ENCODE measurements around the gene KSR1. TPM values are rescaled to one million over a fixed set of nuclear protein-coding genes. Genes with fewer than 3 reads are reported as not detected.

The KSR1 gene
- polyA plus RNA-seq, 1 of the 3 experiments (the other 2 are of a cell fraction): 7.5 TPM

DNA sequence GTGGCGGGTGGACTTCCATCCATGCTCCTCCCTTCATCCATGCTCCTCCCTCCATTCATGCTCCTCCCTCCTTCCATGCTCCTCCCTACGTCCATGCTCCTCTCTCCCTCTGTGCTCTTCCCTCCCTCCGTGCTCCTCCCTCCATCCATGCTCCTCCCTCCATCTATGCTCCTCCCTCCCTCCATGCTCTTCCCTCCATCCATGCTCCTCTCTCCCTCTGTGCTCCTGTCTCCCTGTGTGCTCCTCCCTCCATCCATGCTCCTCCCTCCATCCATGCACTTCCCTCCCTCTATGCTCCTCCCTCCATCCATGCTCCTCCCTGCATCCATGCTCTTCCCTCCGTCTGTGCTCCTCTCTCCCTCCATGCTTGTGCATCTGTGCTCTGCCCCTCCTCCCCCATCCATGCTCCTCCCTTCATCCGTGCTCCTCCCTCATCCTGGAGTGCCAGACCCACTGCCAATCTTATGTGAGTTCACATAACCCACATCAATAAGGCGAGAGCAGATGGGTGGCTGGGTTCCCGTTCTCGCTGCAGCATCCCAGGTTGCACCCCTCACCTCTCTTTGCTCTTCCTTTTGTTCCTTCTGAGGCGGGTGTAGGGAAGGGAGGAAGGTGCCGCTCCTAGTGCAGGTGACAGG lies 22.8 kb downstream of the KSR1 start (continued):
- TF ChIP-seq, protein P1, sequence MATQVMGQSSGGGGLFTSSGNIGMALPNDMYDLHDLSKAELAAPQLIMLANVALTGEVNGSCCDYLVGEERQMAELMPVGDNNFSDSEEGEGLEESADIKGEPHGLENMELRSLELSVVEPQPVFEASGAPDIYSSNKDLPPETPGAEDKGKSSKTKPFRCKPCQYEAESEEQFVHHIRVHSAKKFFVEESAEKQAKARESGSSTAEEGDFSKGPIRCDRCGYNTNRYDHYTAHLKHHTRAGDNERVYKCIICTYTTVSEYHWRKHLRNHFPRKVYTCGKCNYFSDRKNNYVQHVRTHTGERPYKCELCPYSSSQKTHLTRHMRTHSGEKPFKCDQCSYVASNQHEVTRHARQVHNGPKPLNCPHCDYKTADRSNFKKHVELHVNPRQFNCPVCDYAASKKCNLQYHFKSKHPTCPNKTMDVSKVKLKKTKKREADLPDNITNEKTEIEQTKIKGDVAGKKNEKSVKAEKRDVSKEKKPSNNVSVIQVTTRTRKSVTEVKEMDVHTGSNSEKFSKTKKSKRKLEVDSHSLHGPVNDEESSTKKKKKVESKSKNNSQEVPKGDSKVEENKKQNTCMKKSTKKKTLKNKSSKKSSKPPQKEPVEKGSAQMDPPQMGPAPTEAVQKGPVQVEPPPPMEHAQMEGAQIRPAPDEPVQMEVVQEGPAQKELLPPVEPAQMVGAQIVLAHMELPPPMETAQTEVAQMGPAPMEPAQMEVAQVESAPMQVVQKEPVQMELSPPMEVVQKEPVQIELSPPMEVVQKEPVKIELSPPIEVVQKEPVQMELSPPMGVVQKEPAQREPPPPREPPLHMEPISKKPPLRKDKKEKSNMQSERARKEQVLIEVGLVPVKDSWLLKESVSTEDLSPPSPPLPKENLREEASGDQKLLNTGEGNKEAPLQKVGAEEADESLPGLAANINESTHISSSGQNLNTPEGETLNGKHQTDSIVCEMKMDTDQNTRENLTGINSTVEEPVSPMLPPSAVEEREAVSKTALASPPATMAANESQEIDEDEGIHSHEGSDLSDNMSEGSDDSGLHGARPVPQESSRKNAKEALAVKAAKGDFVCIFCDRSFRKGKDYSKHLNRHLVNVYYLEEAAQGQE (IDR thresholded peaks at IDR 0.05; ENCODE audit: low read depth, low read length): no peak
- TF ChIP-seq SIN3A (IDR thresholded peaks at IDR 0.05; ENCODE audit: borderline replicate concordance, low read depth, low read length): no peak

DNA sequence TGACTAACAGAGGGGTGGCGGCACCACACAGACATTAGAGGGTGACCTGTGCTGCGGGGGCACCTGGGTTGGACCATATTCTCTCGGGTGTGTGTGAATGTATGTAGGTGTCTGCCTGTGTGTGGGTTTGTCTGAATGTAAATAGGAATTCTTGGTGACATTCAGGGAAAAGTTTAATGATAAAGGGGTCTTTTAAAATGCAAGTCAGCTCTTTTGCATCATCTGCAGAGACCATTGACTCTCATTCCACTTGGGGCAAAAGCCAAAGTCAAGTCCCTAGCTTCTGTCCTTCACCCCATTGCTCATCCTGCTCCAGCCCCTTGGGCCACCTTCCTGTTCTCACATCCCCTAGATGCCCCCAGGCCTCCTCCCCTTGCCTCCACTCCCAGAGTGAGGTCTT lies 23.6 kb downstream of the KSR1 start:
- Histone ChIP-seq H3K27ac (ENCODE audit: low read depth in 2 of 2, low read length in 1 of 2) (no peak overlapping the region), H3K4me1 (ENCODE audit: control insufficient read depth in 1 of 2, insufficient read depth in 2 of 2, low read depth in 1 of 2, low read length in 1 of 2) (peaks cover 0 to 9% of the 10 kb centered on the region in 2 experiments; a peak in 1 of 4 replicates), H3K9me2 (no peaks in the 10 kb centered on the region), H3K27me3 (ENCODE audit: insufficient read depth) (no peaks in the 10 kb centered on the region), H2AFZ (ENCODE audit: low read depth) (no peak overlapping the region), H3K79me2 (ENCODE audit: insufficient read depth) (peaks cover 6% of the 10 kb centered on the region; the same call in 1 of the 2 replicates), H3K36me3 (replicated peaks in 1 of 2; ENCODE audit: control insufficient read depth in 1 of 2, insufficient read depth in 2 of 2, low read length in 1 of 2) (no peaks in the 10 kb centered on the region), H4K20me1 (ENCODE audit: insufficient read depth) (no peaks in the 10 kb centered on the region), H3K9ac (no peak overlapping the region), H3K4me3 (ENCODE audit: low read depth in 2 of 2, low read length in 1 of 2) (no peak overlapping the region), H3K9me3 (no peaks in the 10 kb centered on the region), H3F3A (replicated peaks; ENCODE audit: insufficient read depth) (no peaks in the 10 kb centered on the region), H3K4me2 (no peak overlapping the region)
- no peak for DNase-seq
- CTCF ChIA-PET: interaction anchor here (1.4 to 1.9 kb wide), 2 partner anchors 15 to 121 kb away, joined by 3 to 4 read pairs; no protein-coding TSS in a partner anchor
- POLR2A ChIA-PET: no interaction called here
- 85% methylated on average over 3 of the region's 3 CpGs for WGBS (ENCODE audit: low lambda C conversion rate)
- no peak for TF ChIP-seq SIN3A (IDR thresholded peaks at IDR 0.05; ENCODE audit: borderline replicate concordance, low read depth, low read length)
- TF ChIP-seq FOSL2 (IDR thresholded peaks at IDR 0.05; ENCODE audit: borderline replicate concordance, low read depth): no peak
- no peak for TF ChIP-seq GATA2 (CRISPR knock-in tag; IDR thresholded peaks at IDR 0.05)
- TF ChIP-seq, protein P1 (IDR thresholded peaks at IDR 0.05; ENCODE audit: low read depth, low read length): no peak
- TF ChIP-seq POLR2AphosphoS5 (IDR thresholded peaks at IDR 0.05; ENCODE audit: low read depth, low read length): no peak
- TF ChIP-seq, protein P2, sequence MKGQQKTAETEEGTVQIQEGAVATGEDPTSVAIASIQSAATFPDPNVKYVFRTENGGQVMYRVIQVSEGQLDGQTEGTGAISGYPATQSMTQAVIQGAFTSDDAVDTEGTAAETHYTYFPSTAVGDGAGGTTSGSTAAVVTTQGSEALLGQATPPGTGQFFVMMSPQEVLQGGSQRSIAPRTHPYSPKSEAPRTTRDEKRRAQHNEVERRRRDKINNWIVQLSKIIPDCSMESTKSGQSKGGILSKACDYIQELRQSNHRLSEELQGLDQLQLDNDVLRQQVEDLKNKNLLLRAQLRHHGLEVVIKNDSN (IDR thresholded peaks at IDR 0.05; ENCODE audit: borderline replicate concordance, low read depth): no peak
- TF ChIP-seq TAF1 (IDR thresholded peaks at IDR 0.05; ENCODE audit: borderline replicate concordance, low read depth, low read length): no peak
- TF ChIP-seq FOXJ3 (CRISPR knock-in tag; IDR thresholded peaks at IDR 0.05): no peak
- TF ChIP-seq JUND (IDR thresholded peaks at IDR 0.05): no peak
- TF ChIP-seq CHD2 (IDR thresholded peaks at IDR 0.05; ENCODE audit: low read length, partially characterized antibody): no peak
- TF ChIP-seq, protein P3, sequence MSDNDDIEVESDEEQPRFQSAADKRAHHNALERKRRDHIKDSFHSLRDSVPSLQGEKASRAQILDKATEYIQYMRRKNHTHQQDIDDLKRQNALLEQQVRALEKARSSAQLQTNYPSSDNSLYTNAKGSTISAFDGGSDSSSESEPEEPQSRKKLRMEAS (IDR thresholded peaks at IDR 0.05; ENCODE audit: low read depth): no peak
- TF ChIP-seq MXI1 (IDR thresholded peaks at IDR 0.05; ENCODE audit: low read depth, low read length): no peak
- TF ChIP-seq, protein P4, sequence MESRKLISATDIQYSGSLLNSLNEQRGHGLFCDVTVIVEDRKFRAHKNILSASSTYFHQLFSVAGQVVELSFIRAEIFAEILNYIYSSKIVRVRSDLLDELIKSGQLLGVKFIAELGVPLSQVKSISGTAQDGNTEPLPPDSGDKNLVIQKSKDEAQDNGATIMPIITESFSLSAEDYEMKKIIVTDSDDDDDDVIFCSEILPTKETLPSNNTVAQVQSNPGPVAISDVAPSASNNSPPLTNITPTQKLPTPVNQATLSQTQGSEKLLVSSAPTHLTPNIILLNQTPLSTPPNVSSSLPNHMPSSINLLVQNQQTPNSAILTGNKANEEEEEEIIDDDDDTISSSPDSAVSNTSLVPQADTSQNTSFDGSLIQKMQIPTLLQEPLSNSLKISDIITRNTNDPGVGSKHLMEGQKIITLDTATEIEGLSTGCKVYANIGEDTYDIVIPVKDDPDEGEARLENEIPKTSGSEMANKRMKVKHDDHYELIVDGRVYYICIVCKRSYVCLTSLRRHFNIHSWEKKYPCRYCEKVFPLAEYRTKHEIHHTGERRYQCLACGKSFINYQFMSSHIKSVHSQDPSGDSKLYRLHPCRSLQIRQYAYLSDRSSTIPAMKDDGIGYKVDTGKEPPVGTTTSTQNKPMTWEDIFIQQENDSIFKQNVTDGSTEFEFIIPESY (IDR thresholded peaks at IDR 0.05; ENCODE audit: borderline replicate concordance, low read depth): no peak
- no peak for TF ChIP-seq RXRA (IDR thresholded peaks at IDR 0.05; ENCODE audit: borderline replicate concordance, low read depth)
- TF ChIP-seq, protein P5, sequence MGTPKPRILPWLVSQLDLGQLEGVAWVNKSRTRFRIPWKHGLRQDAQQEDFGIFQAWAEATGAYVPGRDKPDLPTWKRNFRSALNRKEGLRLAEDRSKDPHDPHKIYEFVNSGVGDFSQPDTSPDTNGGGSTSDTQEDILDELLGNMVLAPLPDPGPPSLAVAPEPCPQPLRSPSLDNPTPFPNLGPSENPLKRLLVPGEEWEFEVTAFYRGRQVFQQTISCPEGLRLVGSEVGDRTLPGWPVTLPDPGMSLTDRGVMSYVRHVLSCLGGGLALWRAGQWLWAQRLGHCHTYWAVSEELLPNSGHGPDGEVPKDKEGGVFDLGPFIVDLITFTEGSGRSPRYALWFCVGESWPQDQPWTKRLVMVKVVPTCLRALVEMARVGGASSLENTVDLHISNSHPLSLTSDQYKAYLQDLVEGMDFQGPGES (IDR thresholded peaks at IDR 0.05; ENCODE audit: low read depth, low read length): no peak
- no peak for TF ChIP-seq TEAD4 (IDR thresholded peaks at IDR 0.05; ENCODE audit: borderline replicate concordance, insufficient read depth)
